Measurements from ENCODE around the gene DGAT2L6.

The DGAT2L6 gene

DNA sequence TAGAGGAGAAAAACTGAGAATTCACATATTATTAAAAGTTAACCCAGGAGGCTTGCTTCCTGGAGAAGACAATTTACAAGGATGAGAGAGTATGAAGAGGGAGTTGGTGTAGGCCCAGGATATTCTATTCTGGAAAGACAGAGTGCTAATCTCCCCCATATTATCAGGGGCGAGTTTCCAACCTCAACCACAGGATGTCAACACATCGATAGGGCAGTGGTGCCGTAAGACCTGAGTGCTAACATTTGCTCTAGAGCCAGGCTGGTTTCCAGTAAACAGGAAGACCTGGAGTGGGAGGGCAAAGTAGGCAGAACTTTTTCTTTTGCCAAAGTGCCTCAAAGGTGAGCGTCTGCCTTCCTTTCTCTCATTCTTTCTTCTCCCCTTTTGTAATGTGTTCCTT, 54.4 kb downstream of the DGAT2L6 start:
- Histone ChIP-seq H3K18ac (ENCODE audit: low read length) (no peak overlapping the region), H2AFZ (ENCODE audit: low read length) (no peak overlapping the region), H4K8ac (ENCODE audit: low read depth, low read length) (no peak overlapping the region), H3K4me3 (ENCODE audit: low read length in 2 of 2) (no peak overlapping the region), H2BK120ac (ENCODE audit: low read depth, low read length) (no peak overlapping the region), H3K4me2 (ENCODE audit: insufficient read depth, low read length, poor library complexity, severe bottlenecking) (no peak overlapping the region), H3K9me3 (replicated peaks in 1 of 2; ENCODE audit: control insufficient read depth in 2 of 2, insufficient read depth in 1 of 2, low read depth in 1 of 2, low read length in 2 of 2) (no peaks in the 10 kb centered on the region), H3K27ac (replicated peaks; ENCODE audit: low read length) (no peak overlapping the region), H2BK12ac (ENCODE audit: low read length) (no peak overlapping the region), H3K27me3 (ENCODE audit: control insufficient read depth in 3 of 3, insufficient read depth in 3 of 3, low read depth in 1 of 3, low read length in 3 of 3) (peaks cover 0 to 8% (median 0%) of the 10 kb centered on the region in 3 experiments), H3K36me3 (replicated peaks in 1 of 2; ENCODE audit: control insufficient read depth in 2 of 2, insufficient read depth in 2 of 2, low read length in 2 of 2) (no peaks in the 10 kb centered on the region), H2AK5ac (ENCODE audit: low read depth, low read length) (no peak overlapping the region), H3K4ac (ENCODE audit: low read length) (no peak overlapping the region), H2BK5ac (ENCODE audit: low read length) (no peak overlapping the region), H3K14ac (ENCODE audit: low read length) (no peak overlapping the region), H4K91ac (ENCODE audit: low read depth, low read length, poor library complexity) (no peak overlapping the region), H3K9ac (ENCODE audit: low read depth, low read length, poor library complexity) (no peak overlapping the region), H2BK15ac (ENCODE audit: low read length) (no peak overlapping the region), H3K79me1 (ENCODE audit: low read depth, low read length) (no peaks in the 10 kb centered on the region), H3K23ac (ENCODE audit: low read depth, low read length, poor library complexity) (no peak overlapping the region), H3K4me1 (ENCODE audit: control insufficient read depth in 2 of 2, insufficient read depth in 1 of 2, low read depth in 1 of 2, low read length in 2 of 2) (no peaks in the 10 kb centered on the region)
- DNase-seq (ENCODE audit: low spot score): no peak
- WGBS, 2 donors (ENCODE audit: extremely low coverage in 2 of 2, insufficient read length in 2 of 2, insufficient replicate concordance in 1 of 2): no CpG with 5 or more reads among the region's 4 CpGs

DNA sequence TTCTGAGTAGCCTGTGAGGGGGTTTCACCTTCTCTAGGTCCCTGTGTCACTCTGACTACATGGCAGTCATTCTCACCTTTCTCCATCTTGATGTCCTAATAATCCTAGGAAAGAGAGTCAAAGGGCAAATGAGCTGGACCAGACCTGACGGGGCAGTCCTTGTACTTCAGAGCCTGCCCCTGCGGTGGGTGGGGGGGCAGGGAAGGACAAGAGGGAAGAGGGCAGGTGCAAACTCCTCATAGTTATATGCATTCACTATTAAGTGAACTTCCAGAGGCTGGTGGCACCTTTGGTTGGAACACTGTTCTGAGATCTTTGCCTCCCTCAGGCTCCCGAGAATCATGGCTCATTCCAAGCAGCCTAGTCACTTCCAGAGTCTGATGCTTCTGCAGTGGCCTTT, 57.1 kb downstream of the DGAT2L6 start, which contains the start of gene AWAT1:
AWAT1 (plus strand) TSS at position 301 of the 400 bp plus-strand sequence; CDS start at position 342, 41 bp downstream.
- Histone ChIP-seq H3K18ac (ENCODE audit: low read length) (no peak within 1 kb of the TSS), H3K23ac (ENCODE audit: low read depth, low read length, poor library complexity) (no peak within 1 kb of the TSS), H3K79me1 (ENCODE audit: low read depth, low read length) (no peaks in the 10 kb centered on the region), H4K91ac (ENCODE audit: low read depth, low read length, poor library complexity) (no peak within 1 kb of the TSS), H2BK15ac (ENCODE audit: low read length) (no peak within 1 kb of the TSS), H2BK120ac (ENCODE audit: low read depth, low read length) (no peak within 1 kb of the TSS), H3K14ac (ENCODE audit: low read length) (no peak within 1 kb of the TSS), H3K36me3 (replicated peaks in 1 of 2; ENCODE audit: control insufficient read depth in 2 of 2, insufficient read depth in 2 of 2, low read length in 2 of 2) (no peaks in the 10 kb centered on the region), H3K27me3 (ENCODE audit: control insufficient read depth in 3 of 3, insufficient read depth in 3 of 3, low read depth in 1 of 3, low read length in 3 of 3) (peaks cover 0 to 11% (median 0%) of the 10 kb centered on the region in 3 experiments), H3K4me3 (ENCODE audit: low read length in 2 of 2) (no peak within 1 kb of the TSS), H3K27ac (replicated peaks; ENCODE audit: low read length) (no peak within 1 kb of the TSS), H3K4me2 (ENCODE audit: insufficient read depth, low read length, poor library complexity, severe bottlenecking) (no peak within 1 kb of the TSS), H2BK5ac (ENCODE audit: low read length) (no peak within 1 kb of the TSS), H3K9me3 (replicated peaks in 1 of 2; ENCODE audit: control insufficient read depth in 2 of 2, insufficient read depth in 1 of 2, low read depth in 1 of 2, low read length in 2 of 2) (no peaks in the 10 kb centered on the region), H3K9ac (ENCODE audit: low read depth, low read length, poor library complexity) (no peak within 1 kb of the TSS), H3K4me1 (ENCODE audit: control insufficient read depth in 2 of 2, insufficient read depth in 1 of 2, low read depth in 1 of 2, low read length in 2 of 2) (no peaks in the 10 kb centered on the region), H2BK12ac (ENCODE audit: low read length) (no peak within 1 kb of the TSS), H2AK5ac (ENCODE audit: low read depth, low read length) (no peak within 1 kb of the TSS), H2AFZ (ENCODE audit: low read length) (no peak within 1 kb of the TSS), H4K8ac (ENCODE audit: low read depth, low read length) (peak within 1 kb of the TSS; percentile 17), H3K4ac (ENCODE audit: low read length) (no peak within 1 kb of the TSS)
- DNase-seq (ENCODE audit: low spot score): no peak
- WGBS, 2 donors (ENCODE audit: extremely low coverage in 2 of 2, insufficient read length in 2 of 2, insufficient replicate concordance in 1 of 2): no CpG with 5 or more reads among the region's 3 CpGs

DNA sequence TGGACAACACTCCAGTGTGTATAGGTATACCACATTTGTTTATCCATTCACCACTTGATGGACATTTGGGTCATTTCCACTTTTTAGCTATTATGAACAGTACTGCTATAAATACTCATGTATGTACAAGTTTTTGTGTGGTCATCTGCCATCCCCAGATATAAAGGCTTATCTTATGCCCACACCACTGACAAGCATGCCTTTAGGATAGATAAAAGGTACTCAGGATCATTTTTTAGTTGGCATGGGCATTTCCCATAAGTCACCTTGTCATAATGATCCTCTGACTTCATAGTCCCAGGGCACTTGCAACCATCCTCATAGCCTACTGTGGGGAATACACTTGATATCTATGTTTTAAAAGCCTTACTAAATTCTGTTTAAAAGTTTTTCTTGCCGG, 63.5 kb downstream of the DGAT2L6 start:
- Histone ChIP-seq H3K4ac (ENCODE audit: low read length) (no peak overlapping the region), H3K9me3 (replicated peaks in 1 of 2; ENCODE audit: control insufficient read depth in 2 of 2, insufficient read depth in 1 of 2, low read depth in 1 of 2, low read length in 2 of 2) (no peaks in the 10 kb centered on the region), H3K36me3 (replicated peaks in 1 of 2; ENCODE audit: control insufficient read depth in 2 of 2, insufficient read depth in 2 of 2, low read length in 2 of 2) (no peaks in the 10 kb centered on the region), H3K9ac (ENCODE audit: low read depth, low read length, poor library complexity) (no peak overlapping the region), H2AK5ac (ENCODE audit: low read depth, low read length) (no peak overlapping the region), H4K8ac (ENCODE audit: low read depth, low read length) (no peak overlapping the region), H3K4me2 (ENCODE audit: insufficient read depth, low read length, poor library complexity, severe bottlenecking) (no peak overlapping the region), H2BK5ac (ENCODE audit: low read length) (no peak overlapping the region), H2AFZ (ENCODE audit: low read length) (no peak overlapping the region), H3K27ac (replicated peaks; ENCODE audit: low read length) (no peak overlapping the region), H3K23ac (ENCODE audit: low read depth, low read length, poor library complexity) (no peak overlapping the region), H3K14ac (ENCODE audit: low read length) (no peak overlapping the region), H3K79me1 (ENCODE audit: low read depth, low read length) (no peaks in the 10 kb centered on the region), H3K27me3 (ENCODE audit: control insufficient read depth in 3 of 3, insufficient read depth in 3 of 3, low read depth in 1 of 3, low read length in 3 of 3) (peaks cover 0 to 13% (median 0%) of the 10 kb centered on the region in 3 experiments), H4K91ac (ENCODE audit: low read depth, low read length, poor library complexity) (no peak overlapping the region), H3K4me1 (ENCODE audit: control insufficient read depth in 2 of 2, insufficient read depth in 1 of 2, low read depth in 1 of 2, low read length in 2 of 2) (no peaks in the 10 kb centered on the region), H3K4me3 (ENCODE audit: low read length in 2 of 2) (no peak overlapping the region), H2BK15ac (ENCODE audit: low read length) (no peak overlapping the region), H2BK120ac (ENCODE audit: low read depth, low read length) (no peak overlapping the region), H2BK12ac (ENCODE audit: low read length) (no peak overlapping the region), H3K18ac (ENCODE audit: low read length) (no peak overlapping the region)
- DNase-seq (ENCODE audit: low spot score): no peak
- WGBS, 2 donors (ENCODE audit: extremely low coverage in 2 of 2, insufficient read length in 2 of 2, insufficient replicate concordance in 1 of 2): no CpG with 5 or more reads among the region's 1 CpG

DNA sequence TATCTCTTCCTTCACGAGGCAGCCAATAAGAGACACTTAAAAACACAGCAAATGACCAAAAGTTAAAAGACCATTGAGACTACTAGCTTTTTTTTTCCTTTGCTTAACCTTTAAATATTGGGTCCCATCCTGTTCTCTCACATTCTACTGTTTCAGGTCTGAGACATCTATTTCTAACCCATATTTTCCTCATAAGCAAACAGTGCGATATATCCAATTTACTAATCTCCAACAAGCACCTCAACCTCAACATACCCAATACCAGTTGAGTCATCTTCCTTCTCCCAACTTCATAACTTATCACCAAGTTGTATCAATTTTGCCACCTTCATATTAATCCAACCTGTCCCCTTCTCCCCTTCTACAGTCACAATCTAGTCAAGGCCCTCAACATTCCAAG, 64.2 kb downstream of the DGAT2L6 start:
- Histone ChIP-seq H3K4me1 (ENCODE audit: control insufficient read depth in 2 of 2, insufficient read depth in 1 of 2, low read depth in 1 of 2, low read length in 2 of 2) (no peaks in the 10 kb centered on the region), H3K36me3 (replicated peaks in 1 of 2; ENCODE audit: control insufficient read depth in 2 of 2, insufficient read depth in 2 of 2, low read length in 2 of 2) (no peaks in the 10 kb centered on the region), H2AK5ac (ENCODE audit: low read depth, low read length) (no peak overlapping the region), H2BK5ac (ENCODE audit: low read length) (no peak overlapping the region), H2BK12ac (ENCODE audit: low read length) (no peak overlapping the region), H3K23ac (ENCODE audit: low read depth, low read length, poor library complexity) (no peak overlapping the region), H3K14ac (ENCODE audit: low read length) (no peak overlapping the region), H3K79me1 (ENCODE audit: low read depth, low read length) (no peaks in the 10 kb centered on the region), H3K4ac (ENCODE audit: low read length) (no peak overlapping the region), H3K4me2 (ENCODE audit: insufficient read depth, low read length, poor library complexity, severe bottlenecking) (no peak overlapping the region), H2BK120ac (ENCODE audit: low read depth, low read length) (no peak overlapping the region), H3K9ac (ENCODE audit: low read depth, low read length, poor library complexity) (no peak overlapping the region), H2BK15ac (ENCODE audit: low read length) (no peak overlapping the region), H3K27ac (replicated peaks; ENCODE audit: low read length) (no peak overlapping the region), H3K4me3 (ENCODE audit: low read length in 2 of 2) (no peak overlapping the region), H4K91ac (ENCODE audit: low read depth, low read length, poor library complexity) (no peak overlapping the region), H2AFZ (ENCODE audit: low read length) (no peak overlapping the region), H3K9me3 (replicated peaks in 1 of 2; ENCODE audit: control insufficient read depth in 2 of 2, insufficient read depth in 1 of 2, low read depth in 1 of 2, low read length in 2 of 2) (no peaks in the 10 kb centered on the region), H4K8ac (ENCODE audit: low read depth, low read length) (no peak overlapping the region), H3K18ac (ENCODE audit: low read length) (no peak overlapping the region), H3K27me3 (ENCODE audit: control insufficient read depth in 3 of 3, insufficient read depth in 3 of 3, low read depth in 1 of 3, low read length in 3 of 3) (peaks cover 0 to 13% (median 0%) of the 10 kb centered on the region in 3 experiments)
- no peak for DNase-seq (ENCODE audit: low spot score)
- WGBS, 2 donors (ENCODE audit: extremely low coverage in 2 of 2, insufficient read length in 2 of 2, insufficient replicate concordance in 1 of 2): no CpG with 5 or more reads among the region's 2 CpGs

All from neuronal stem cell (in vitro differentiated cells).